Neural progenitor cell (in vitro differentiated cells): ENCODE measurements around the gene TAPBPL. TPM values are rescaled to one million over a fixed set of nuclear protein-coding genes. Genes with fewer than 3 reads are reported as not detected.
"Not testable (repeated sequence)": the region's sequence is repeated elsewhere in the genome, so short reads cannot be mapped to it uniquely, and the experiment has no call there.

Experiments
- DNase-seq: peaks from one replicate; pipeline ENCODE4 v3.0.0-alpha.2; 2016; ENCODE audit warnings: low spot score
- H2AFZ ChIP-seq: fragments of 200-600 bp; sonication (generic); replicated peaks from 2 replicates; pipeline ENCODE4 v1.6.1; 2016; ENCODE audit warnings: antibody characterized with exemption
- H3F3A ChIP-seq: fragments of 200-600 bp; sonication (generic); 2 replicates; pipeline ENCODE4 v1.6.1; 2016; ENCODE audit warnings: antibody characterized with exemption, low read depth
- H3K27ac ChIP-seq: fragments of 200-600 bp; sonication (generic); 2 replicates; pipeline ENCODE4 v1.5.1; 2016; ENCODE audit warnings: mild to moderate bottlenecking
- H3K27me3 ChIP-seq: fragments of 200-600 bp; sonication (generic); 2 replicates; pipeline ENCODE4 v1.6.1; 2016; ENCODE audit warnings: mild to moderate bottlenecking, moderate library complexity
- H3K36me3 ChIP-seq: fragments of 200-600 bp; sonication (generic); 2 replicates; pipeline ENCODE4 v1.5.1; 2016
- H3K4me1 ChIP-seq: fragments of 200-600 bp; sonication (generic); 2 replicates; pipeline ENCODE4 v1.6.1; 2016; ENCODE audit warnings: mixed run types
- H3K4me2 ChIP-seq: fragments of 200-600 bp; sonication (generic); 2 replicates; pipeline ENCODE4 v1.6.1; 2016
- H3K4me3 ChIP-seq: fragments of 200-600 bp; sonication (generic); 2 replicates; pipeline ENCODE4 v1.5.1; 2016
- H3K79me2 ChIP-seq: fragments of 200-600 bp; sonication (generic); 2 replicates; pipeline ENCODE4 v1.6.1; 2016; ENCODE audit warnings: low read depth
- H3K9ac ChIP-seq: fragments of 200-600 bp; sonication (generic); 2 replicates; pipeline ENCODE4 v1.6.1; 2016
- H3K9me3 ChIP-seq: fragments of 200-600 bp; sonication (generic); 2 replicates; pipeline ENCODE4 v1.5.1; 2016; ENCODE audit warnings: low read depth
- H4K20me1 ChIP-seq: fragments of 200-600 bp; sonication (generic); 2 replicates; pipeline ENCODE4 v1.6.1; 2016; ENCODE audit warnings: low read depth
- H3K27ac Mint-ChIP-seq: 3 replicates; pipeline ENCODE4 v1.8.0; 2021; ENCODE audit warnings: mixed read lengths
- H3K27me3 Mint-ChIP-seq: 2 replicates; pipeline ENCODE4 v1.8.0; 2022; ENCODE audit warnings: low read depth, mild to moderate bottlenecking, inconsistent platforms, moderate library complexity, mixed read lengths; ENCODE audit not compliant: insufficient read depth
- H3K36me3 Mint-ChIP-seq: 3 replicates; pipeline ENCODE4 v1.8.0; 2021; ENCODE audit warnings: mixed read lengths
- H3K4me1 Mint-ChIP-seq: 3 replicates; pipeline ENCODE4 v1.8.0; 2021; ENCODE audit warnings: mixed read lengths
- H3K4me3 Mint-ChIP-seq: 3 replicates; pipeline ENCODE4 v1.8.0; 2021; ENCODE audit warnings: mild to moderate bottlenecking, moderate library complexity, mixed read lengths
- H3K9me3 Mint-ChIP-seq: 3 replicates; pipeline ENCODE4 v1.8.0; 2020; ENCODE audit warnings: mixed read lengths
- EZH2 ChIP-seq: fragments of 200-600 bp; sonication (generic); IDR thresholded peaks from 2 replicates; pipeline ENCODE4 v1.6.1; 2017; ENCODE audit warnings: antibody characterized with exemption, mild to moderate bottlenecking, moderate library complexity
- EZH2phosphoT487 ChIP-seq: fragments of 200-600 bp; sonication (generic); IDR thresholded peaks from 2 replicates; pipeline ENCODE4 v1.6.1; 2017; ENCODE audit warnings: antibody characterized with exemption
- total RNA-seq: library from RNA; depleted of rRNA; stranded (reverse); fragments of >200 nt; gene quantifications from 2 replicates; pipeline ENCODE4 v1.2.3, GENCODE V29; 2015; ENCODE audit warnings: low replicate concordance
- TF ChIP-seq, protein P1 (sequence below): fragments of 200-600 bp; sonication (generic); IDR thresholded peaks from 2 replicates; pipeline ENCODE4 v1.5.1; 2017; ENCODE audit warnings: antibody characterized with exemption, mild to moderate bottlenecking

The TAPBPL gene
- total RNA-seq, 1 donor from 2014 or later: not detected

DNA sequence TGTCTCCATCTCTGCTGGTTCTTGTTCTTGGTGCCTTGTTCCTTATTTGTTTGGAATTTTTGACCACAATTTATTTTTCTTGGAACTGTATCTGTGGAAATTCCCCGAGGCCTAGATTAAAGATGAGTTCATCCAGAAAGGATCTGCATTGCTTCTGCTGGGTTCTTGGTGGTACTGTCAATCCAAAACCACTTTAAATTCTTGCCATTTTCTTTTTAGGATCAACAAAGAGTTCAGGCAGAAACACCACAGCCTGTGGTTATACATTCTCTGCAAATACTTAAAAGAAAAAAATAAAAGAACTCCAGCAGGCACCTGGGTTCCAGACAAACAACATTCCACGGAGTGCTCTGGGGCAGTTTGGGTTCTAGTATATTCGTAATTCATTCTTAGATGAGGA is 24.6 kb downstream of the TAPBPL start:
- no peaks in the 10 kb centered on the region for H4K20me1 ChIP-seq
- H3K27me3 Mint-ChIP-seq: peaks cover 4% of the 10 kb centered on the region
- no peaks in the 10 kb centered on the region for H3K27me3 ChIP-seq
- no peak overlapping the region for H3K27ac ChIP-seq
- no peak overlapping the region for H3K4me2 ChIP-seq
- no peak overlapping the region for H3K4me3 ChIP-seq
- no peak overlapping the region for H3K4me3 Mint-ChIP-seq
- H3K79me2 ChIP-seq: no peaks in the 10 kb centered on the region
- peaks cover 7% of the 10 kb centered on the region for H3F3A ChIP-seq
- no peaks in the 10 kb centered on the region for H3K36me3 Mint-ChIP-seq
- peaks cover 3% of the 10 kb centered on the region for H3K4me1 Mint-ChIP-seq
- DNase-seq: no peak
- peaks cover 9% of the 10 kb centered on the region for H3K9me3 Mint-ChIP-seq
- H3K9me3 ChIP-seq: no peaks in the 10 kb centered on the region
- no peak overlapping the region for H2AFZ ChIP-seq
- no peak overlapping the region for H3K9ac ChIP-seq
- H3K27ac Mint-ChIP-seq: no peak overlapping the region
- H3K36me3 ChIP-seq: no peaks in the 10 kb centered on the region
- TF ChIP-seq EZH2phosphoT487 (no peak), EZH2 (no peak)
- H3K4me1 ChIP-seq: no peaks in the 10 kb centered on the region

DNA sequence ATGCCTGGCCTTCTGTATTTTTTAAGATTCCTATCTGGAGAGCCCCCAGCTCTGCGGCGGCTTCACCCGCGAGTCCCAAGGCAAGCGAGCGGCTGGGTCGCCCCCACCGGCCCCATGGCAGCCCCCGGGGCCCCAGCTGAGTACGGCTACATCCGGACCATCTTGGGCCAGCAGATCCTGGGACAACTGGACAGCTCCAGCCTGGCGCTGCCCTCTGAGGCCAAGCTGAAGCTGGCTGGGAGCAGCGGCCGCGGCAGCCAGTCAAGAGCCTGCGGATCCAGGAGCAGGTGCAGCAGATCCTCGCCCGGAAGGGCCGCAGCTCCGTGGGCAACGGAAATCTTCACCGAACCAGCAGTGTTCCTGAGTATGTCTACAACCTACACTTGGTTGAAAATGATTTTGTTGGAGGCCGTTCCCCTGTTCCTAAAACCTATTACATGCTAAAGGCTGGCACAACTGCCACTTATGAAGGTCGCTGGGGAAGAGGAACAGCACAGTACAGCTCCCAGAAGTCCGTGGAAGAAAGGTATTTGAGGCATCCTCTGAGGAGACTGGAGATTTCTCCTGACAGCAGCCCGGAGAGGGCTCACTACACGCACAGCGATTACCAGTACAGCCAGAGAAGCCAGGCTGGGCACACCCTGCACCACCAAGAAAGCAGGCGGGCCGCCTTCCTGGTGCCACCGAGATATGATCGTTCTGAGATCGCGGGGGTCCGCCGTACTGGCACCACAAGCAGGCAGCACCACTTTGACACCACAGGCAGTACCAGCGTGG is 25.9 kb downstream of the TAPBPL start:
- not testable (repeated sequence) for H3K27me3 ChIP-seq, H3K9me3 Mint-ChIP-seq, H3K4me3 Mint-ChIP-seq, H3K4me2 ChIP-seq, H3K27me3 Mint-ChIP-seq, H3K4me1 ChIP-seq, H3K27ac Mint-ChIP-seq, H4K20me1 ChIP-seq, H3K36me3 ChIP-seq, H3K4me3 ChIP-seq, DNase-seq, H3K27ac ChIP-seq, H3K4me1 Mint-ChIP-seq, H3K9ac ChIP-seq, H2AFZ ChIP-seq, H3K9me3 ChIP-seq, H3F3A ChIP-seq, H3K36me3 Mint-ChIP-seq, H3K79me2 ChIP-seq

DNA sequence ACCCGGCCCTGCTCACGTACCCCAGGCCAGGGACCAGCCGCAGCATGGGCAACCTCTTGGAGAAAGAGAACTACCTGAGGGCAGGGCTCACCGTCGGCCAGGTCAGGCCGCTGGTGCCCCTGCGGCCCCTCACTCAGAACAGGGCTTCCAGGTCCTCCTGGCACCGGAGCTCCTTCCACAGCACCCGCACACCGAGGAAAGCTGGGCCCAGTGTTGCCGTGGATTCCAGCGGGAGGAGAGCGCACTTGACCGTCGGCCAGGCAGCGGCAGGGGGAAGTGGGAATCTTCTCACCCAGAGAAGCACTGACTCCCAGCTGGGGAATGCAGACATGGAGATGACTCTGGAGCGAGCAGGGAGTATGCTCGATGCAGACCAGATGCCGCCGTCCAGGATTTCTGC is 26.6 kb downstream of the TAPBPL start:
- Histone ChIP-seq H4K20me1 (no peaks in the 10 kb centered on the region), H3K27ac (no peak overlapping the region), H3K4me3 (no peak overlapping the region), H3K79me2 (no peaks in the 10 kb centered on the region), H3K27me3 (no peaks in the 10 kb centered on the region), H3K9ac (no peak overlapping the region), H3K4me1 (no peaks in the 10 kb centered on the region), H3K9me3 (no peaks in the 10 kb centered on the region), H2AFZ (no peak overlapping the region), H3K36me3 (no peaks in the 10 kb centered on the region), H3K4me2 (no peak overlapping the region), H3F3A (no peaks in the 10 kb centered on the region)
- peaks cover 9% of the 10 kb centered on the region for H3K9me3 Mint-ChIP-seq
- no peaks in the 10 kb centered on the region for H3K36me3 Mint-ChIP-seq
- no peak overlapping the region for H3K27ac Mint-ChIP-seq
- TF ChIP-seq EZH2phosphoT487 (no peak), EZH2 (no peak)
- TF ChIP-seq, protein P1, sequence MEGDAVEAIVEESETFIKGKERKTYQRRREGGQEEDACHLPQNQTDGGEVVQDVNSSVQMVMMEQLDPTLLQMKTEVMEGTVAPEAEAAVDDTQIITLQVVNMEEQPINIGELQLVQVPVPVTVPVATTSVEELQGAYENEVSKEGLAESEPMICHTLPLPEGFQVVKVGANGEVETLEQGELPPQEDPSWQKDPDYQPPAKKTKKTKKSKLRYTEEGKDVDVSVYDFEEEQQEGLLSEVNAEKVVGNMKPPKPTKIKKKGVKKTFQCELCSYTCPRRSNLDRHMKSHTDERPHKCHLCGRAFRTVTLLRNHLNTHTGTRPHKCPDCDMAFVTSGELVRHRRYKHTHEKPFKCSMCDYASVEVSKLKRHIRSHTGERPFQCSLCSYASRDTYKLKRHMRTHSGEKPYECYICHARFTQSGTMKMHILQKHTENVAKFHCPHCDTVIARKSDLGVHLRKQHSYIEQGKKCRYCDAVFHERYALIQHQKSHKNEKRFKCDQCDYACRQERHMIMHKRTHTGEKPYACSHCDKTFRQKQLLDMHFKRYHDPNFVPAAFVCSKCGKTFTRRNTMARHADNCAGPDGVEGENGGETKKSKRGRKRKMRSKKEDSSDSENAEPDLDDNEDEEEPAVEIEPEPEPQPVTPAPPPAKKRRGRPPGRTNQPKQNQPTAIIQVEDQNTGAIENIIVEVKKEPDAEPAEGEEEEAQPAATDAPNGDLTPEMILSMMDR: no peak
- no peak for DNase-seq
- peaks cover 5% of the 10 kb centered on the region for H3K27me3 Mint-ChIP-seq
- H3K4me3 Mint-ChIP-seq: no peak overlapping the region
- peaks cover 3% of the 10 kb centered on the region for H3K4me1 Mint-ChIP-seq

DNA sequence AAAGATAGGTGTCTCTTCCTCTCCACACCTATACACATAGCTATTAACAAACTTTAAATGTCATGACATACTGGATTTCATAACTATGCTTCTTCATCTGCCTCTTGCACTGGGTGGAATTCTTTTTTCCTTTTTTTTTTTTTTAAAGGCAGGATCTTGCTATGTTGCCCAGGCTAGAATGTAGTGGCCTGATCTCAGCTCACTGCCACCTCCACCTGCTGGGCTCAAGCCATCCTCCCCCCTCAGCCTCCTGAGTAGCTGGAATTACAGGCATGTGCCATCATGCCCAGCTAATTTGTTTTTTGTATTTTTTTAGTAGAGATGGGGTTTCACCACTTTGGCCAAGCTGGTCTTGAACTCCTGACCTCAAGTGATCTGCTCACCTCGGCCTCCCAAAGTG is 36.4 kb downstream of the TAPBPL start:
- H3F3A ChIP-seq: peaks cover 21% of the 10 kb centered on the region
- Mint-ChIP-seq H3K27ac (no peak overlapping the region), H3K4me1 (peaks cover 8% of the 10 kb centered on the region), H3K4me3 (no peak overlapping the region), H3K36me3 (peaks cover 3% of the 10 kb centered on the region), H3K27me3 (peaks cover 2% of the 10 kb centered on the region), H3K9me3 (no peaks in the 10 kb centered on the region)
- no peak for DNase-seq
- H3K4me3 ChIP-seq: no peak overlapping the region
- peaks cover 5% of the 10 kb centered on the region for H3K4me1 ChIP-seq
- H2AFZ ChIP-seq: no peak overlapping the region
- H3K9ac ChIP-seq: no peak overlapping the region
- H3K9me3 ChIP-seq: no peaks in the 10 kb centered on the region
- peaks cover 16% of the 10 kb centered on the region for H3K79me2 ChIP-seq
- H4K20me1 ChIP-seq: no peaks in the 10 kb centered on the region
- H3K4me2 ChIP-seq: no peak overlapping the region
- no peak for TF ChIP-seq EZH2
- TF ChIP-seq, protein P1: no peak
- TF ChIP-seq EZH2phosphoT487: no peak
- peaks cover 8% of the 10 kb centered on the region for H3K36me3 ChIP-seq
- no peak overlapping the region for H3K27ac ChIP-seq
- no peaks in the 10 kb centered on the region for H3K27me3 ChIP-seq
